Measurements from ENCODE around the gene ZFYVE28.
A peak's percentile ranks its signal among the peaks of the same experiment; 100 is the strongest.

The ZFYVE28 gene

DNA sequence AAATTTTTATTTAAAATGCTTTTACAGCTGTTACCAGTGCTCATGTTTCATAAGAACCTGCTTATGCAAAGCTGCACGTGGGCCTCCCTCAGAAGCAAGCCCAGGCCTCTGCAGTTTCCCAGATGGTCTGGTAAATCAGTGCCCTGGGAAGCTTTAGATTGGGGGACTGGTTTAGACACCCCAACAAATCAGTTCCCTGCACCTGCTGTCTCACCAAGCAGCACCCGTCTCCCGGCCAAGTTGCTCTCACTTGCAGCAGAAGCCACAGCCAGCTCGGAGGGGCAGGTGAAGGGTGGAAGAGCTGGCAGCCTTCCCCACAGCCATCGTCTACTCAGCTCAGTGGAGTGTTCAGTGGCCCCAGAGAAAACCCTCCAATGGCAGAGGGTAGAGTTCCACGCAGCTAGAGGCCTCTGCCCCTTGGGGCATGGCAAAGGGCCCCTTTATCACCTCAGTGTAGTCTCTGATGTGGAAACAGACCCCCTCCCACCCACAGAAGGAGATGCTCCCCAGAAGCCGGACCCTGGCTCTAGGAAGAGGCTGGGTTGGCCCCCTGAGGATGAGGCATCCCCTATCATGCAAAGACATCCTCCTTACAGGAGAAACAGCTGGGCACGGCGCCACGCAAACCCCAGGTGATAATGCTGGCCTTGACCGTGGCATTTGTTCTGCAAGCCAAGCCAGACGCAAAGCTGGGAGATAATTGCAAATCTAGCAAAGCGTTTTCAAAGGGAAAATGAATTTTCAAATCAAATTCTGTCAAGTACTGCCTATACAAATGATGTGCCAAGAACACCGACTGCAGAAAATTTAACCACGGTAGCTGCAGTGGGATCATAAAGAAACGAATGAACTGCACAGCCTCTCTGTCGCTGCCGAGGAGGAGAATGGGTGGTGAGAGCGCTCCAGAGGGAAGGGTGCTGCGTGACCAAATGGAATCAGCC, 51.9 kb downstream of the ZFYVE28 start:
- H3K27ac ChIP-seq (ENCODE audit: low read length), result no peak overlapping the region
- H3K36me3 ChIP-seq (ENCODE audit: control insufficient read depth in 1 of 2, insufficient read depth in 2 of 2, low read length in 2 of 2), result no peaks in the 10 kb centered on the region
- no peak overlapping the region for H3K4me3 ChIP-seq (ENCODE audit: low read depth in 1 of 2, low read length in 2 of 2)
- peaks cover 3 to 19% of the 10 kb centered on the region in 2 donors for H3K4me1 ChIP-seq (ENCODE audit: control insufficient read depth in 1 of 2, insufficient read depth in 2 of 2, low read length in 2 of 2)
- H3K9me3 ChIP-seq (ENCODE audit: control insufficient read depth in 1 of 2, low read length in 2 of 2), result peaks cover 0 to 9% of the 10 kb centered on the region in 2 donors
- H3K27me3 ChIP-seq (ENCODE audit: low read depth, low read length), result no peaks in the 10 kb centered on the region

GRCh38 chr4:2365913-2366210, 52.6 kb downstream of the ZFYVE28 start:
- no peaks in the 10 kb centered on the region for H3K36me3 ChIP-seq (ENCODE audit: control insufficient read depth in 1 of 2, insufficient read depth in 2 of 2, low read length in 2 of 2)
- H3K4me3 ChIP-seq (ENCODE audit: low read depth in 1 of 2, low read length in 2 of 2), result no peak overlapping the region
- H3K27ac ChIP-seq (ENCODE audit: low read length), result no peak overlapping the region
- peaks cover 3 to 19% of the 10 kb centered on the region in 2 donors for H3K4me1 ChIP-seq (ENCODE audit: control insufficient read depth in 1 of 2, insufficient read depth in 2 of 2, low read length in 2 of 2)
- H3K9me3 ChIP-seq (ENCODE audit: control insufficient read depth in 1 of 2, low read length in 2 of 2), result peaks cover 0 to 9% of the 10 kb centered on the region in 2 donors
- no peaks in the 10 kb centered on the region for H3K27me3 ChIP-seq (ENCODE audit: low read depth, low read length)

DNA sequence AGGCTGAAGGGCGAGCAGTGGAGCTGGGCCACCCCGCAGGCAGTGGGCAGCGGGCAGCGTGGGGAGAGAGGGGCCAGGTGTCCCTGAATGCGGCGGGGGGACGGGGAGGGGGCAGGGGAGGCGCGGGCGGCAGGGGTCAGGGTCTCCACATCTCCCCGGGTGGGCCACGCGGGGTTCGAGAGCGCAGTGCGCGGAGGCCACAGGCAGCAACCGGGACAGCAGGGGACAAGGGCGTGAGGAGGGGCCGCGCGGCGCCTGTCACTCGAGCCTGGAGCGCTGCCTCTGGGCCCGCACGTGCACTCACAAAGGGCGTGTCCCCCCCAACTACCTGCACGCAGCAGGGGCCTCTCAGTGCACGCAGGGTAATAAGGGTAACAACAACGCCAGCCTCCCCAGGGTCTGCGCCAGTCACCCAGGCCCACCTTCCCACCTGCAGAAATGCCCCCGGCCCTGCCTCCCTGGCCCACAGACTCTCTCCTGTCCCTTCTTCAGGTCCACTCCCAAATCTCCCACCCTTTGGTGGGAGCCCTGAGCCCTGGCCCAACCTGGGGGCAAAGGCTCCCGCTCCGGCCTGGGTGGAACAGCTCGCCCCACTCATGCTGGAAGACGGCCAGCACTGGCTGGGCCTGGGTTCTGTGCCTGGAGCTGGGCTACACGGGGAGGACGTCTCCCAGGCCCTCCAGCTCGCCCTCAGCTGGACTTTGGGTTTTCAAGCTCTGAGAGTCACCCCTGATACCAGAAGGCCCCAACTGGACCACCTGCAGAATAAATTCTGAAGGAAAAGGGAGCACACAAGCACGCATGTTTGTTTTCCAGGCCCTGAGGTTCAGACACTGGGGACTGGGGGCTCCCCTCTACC, 53.2 kb downstream of the ZFYVE28 start:
- no peaks in the 10 kb centered on the region for H3K27me3 ChIP-seq (ENCODE audit: low read depth, low read length)
- peak overlapping the region in 1 of 2 donors; percentile 71 for H3K4me3 ChIP-seq (ENCODE audit: low read depth in 1 of 2, low read length in 2 of 2)
- H3K27ac ChIP-seq (ENCODE audit: low read length), result no peak overlapping the region
- H3K9me3 ChIP-seq (ENCODE audit: control insufficient read depth in 1 of 2, low read length in 2 of 2), result peaks cover 0 to 9% of the 10 kb centered on the region in 2 donors
- peaks cover 3 to 19% of the 10 kb centered on the region in 2 donors for H3K4me1 ChIP-seq (ENCODE audit: control insufficient read depth in 1 of 2, insufficient read depth in 2 of 2, low read length in 2 of 2)
- no peaks in the 10 kb centered on the region for H3K36me3 ChIP-seq (ENCODE audit: control insufficient read depth in 1 of 2, insufficient read depth in 2 of 2, low read length in 2 of 2)

GRCh38 chr4:2364654-2365053, 53.8 kb downstream of the ZFYVE28 start:
- H3K36me3 ChIP-seq (ENCODE audit: control insufficient read depth in 1 of 2, insufficient read depth in 2 of 2, low read length in 2 of 2), result no peaks in the 10 kb centered on the region
- peaks cover 3 to 19% of the 10 kb centered on the region in 2 donors for H3K4me1 ChIP-seq (ENCODE audit: control insufficient read depth in 1 of 2, insufficient read depth in 2 of 2, low read length in 2 of 2)
- H3K27ac ChIP-seq (ENCODE audit: low read length), result no peak overlapping the region
- peaks cover 0 to 9% of the 10 kb centered on the region in 2 donors for H3K9me3 ChIP-seq (ENCODE audit: control insufficient read depth in 1 of 2, low read length in 2 of 2)
- H3K27me3 ChIP-seq (ENCODE audit: low read depth, low read length), result no peaks in the 10 kb centered on the region
- H3K4me3 ChIP-seq (ENCODE audit: low read depth in 1 of 2, low read length in 2 of 2), result peak overlapping the region; percentile 60 to 71

DNA sequence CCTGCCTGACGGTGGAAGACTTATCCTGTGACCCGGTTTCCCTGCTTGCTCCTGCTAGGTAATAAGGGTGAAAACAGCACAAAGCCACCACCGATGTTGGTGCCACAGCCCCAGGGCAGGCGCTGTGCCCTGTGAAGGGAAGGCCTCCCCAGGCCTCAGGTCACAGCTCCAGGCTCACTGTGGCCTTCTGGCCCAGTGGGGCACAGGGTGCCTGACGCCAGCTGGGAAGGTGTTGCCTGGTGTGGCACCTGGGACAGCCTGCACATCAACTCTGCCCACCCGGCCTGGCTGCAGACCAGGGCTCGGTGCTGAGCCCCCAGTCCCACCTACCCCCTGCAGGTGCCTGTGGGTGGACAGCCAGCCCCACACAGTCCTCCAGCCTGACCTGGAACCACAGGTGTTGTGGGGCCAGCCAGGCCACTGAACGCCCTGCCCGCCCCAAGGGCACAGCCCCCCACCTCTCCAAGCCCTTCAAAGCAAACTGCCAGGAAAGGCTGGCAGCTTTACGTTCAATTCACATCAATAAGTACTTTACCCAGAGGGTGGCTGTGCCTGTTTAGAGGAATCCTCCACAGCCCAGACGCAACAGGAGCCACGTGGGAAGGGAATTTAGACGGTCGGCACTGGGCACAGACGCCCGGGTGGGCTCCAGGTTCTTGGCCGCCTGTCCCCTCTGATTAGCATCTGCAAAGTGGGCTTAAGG, 54.3 kb downstream of the ZFYVE28 start:
- Histone ChIP-seq H3K36me3 (ENCODE audit: control insufficient read depth in 1 of 2, insufficient read depth in 2 of 2, low read length in 2 of 2) (no peaks in the 10 kb centered on the region), H3K27ac (ENCODE audit: low read length) (no peak overlapping the region), H3K27me3 (ENCODE audit: low read depth, low read length) (no peaks in the 10 kb centered on the region), H3K4me1 (ENCODE audit: control insufficient read depth in 1 of 2, insufficient read depth in 2 of 2, low read length in 2 of 2) (peaks cover 3 to 19% of the 10 kb centered on the region in 2 donors), H3K9me3 (ENCODE audit: control insufficient read depth in 1 of 2, low read length in 2 of 2) (peaks cover 0 to 6% of the 10 kb centered on the region in 2 donors), H3K4me3 (ENCODE audit: low read depth in 1 of 2, low read length in 2 of 2) (peak overlapping the region; percentile 60 to 71)

DNA sequence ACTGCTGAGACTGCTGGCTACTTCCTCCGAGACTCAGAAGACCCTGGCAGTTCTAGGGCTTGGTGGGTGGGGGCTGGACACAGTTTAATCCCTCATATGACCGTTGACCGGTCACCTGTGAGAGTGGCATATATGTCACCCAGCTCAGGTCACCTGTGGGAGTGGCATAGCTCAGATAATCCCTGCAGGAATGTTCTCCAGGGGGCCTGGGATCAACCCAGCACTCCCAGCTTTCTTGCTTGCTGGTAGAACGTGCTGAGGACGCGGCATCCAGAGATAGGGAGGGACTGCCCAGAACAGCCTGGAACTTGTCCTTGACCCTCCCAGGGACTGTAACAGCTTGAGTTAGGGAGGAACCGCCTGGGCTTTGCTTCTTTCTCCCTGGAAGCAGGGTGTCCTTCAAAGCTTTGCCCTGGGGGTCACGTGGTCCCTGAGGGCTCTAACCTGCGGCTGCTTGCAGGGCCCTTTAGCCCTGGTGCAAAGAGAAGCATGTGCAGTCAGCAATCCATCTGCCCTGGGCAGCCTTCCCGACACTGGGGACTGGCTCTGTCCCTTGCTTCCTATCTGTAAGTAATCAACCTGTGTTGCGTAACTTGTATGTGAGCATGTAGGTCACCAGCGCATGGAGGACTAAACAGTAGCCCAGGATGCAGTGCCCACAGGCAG, 55.3 kb downstream of the ZFYVE28 start:
- no peak overlapping the region for H3K27ac ChIP-seq (ENCODE audit: low read length)
- no peaks in the 10 kb centered on the region for H3K36me3 ChIP-seq (ENCODE audit: control insufficient read depth in 1 of 2, insufficient read depth in 2 of 2, low read length in 2 of 2)
- no peak overlapping the region for H3K4me3 ChIP-seq (ENCODE audit: low read depth in 1 of 2, low read length in 2 of 2)

GRCh38 chr4:2362266-2363055, 56.0 kb downstream of the ZFYVE28 start:
- peaks cover 3 to 19% of the 10 kb centered on the region in 2 donors for H3K4me1 ChIP-seq (ENCODE audit: control insufficient read depth in 1 of 2, insufficient read depth in 2 of 2, low read length in 2 of 2)
- H3K27me3 ChIP-seq (ENCODE audit: low read depth, low read length), result no peaks in the 10 kb centered on the region
- H3K27ac ChIP-seq (ENCODE audit: low read length), result no peak overlapping the region
- H3K36me3 ChIP-seq (ENCODE audit: control insufficient read depth in 1 of 2, insufficient read depth in 2 of 2, low read length in 2 of 2), result no peaks in the 10 kb centered on the region
- H3K4me3 ChIP-seq (ENCODE audit: low read depth in 1 of 2, low read length in 2 of 2), result no peak overlapping the region
- H3K9me3 ChIP-seq (ENCODE audit: control insufficient read depth in 1 of 2, low read length in 2 of 2), result no peaks in the 10 kb centered on the region

More for the DNA sequence above, 55.3 kb downstream of the ZFYVE28 start:
- Histone ChIP-seq H3K4me1 (ENCODE audit: control insufficient read depth in 1 of 2, insufficient read depth in 2 of 2, low read length in 2 of 2) (peaks cover 3 to 19% of the 10 kb centered on the region in 2 donors), H3K27me3 (ENCODE audit: low read depth, low read length) (no peaks in the 10 kb centered on the region), H3K9me3 (ENCODE audit: control insufficient read depth in 1 of 2, low read length in 2 of 2) (no peaks in the 10 kb centered on the region)

- Histone ChIP-seq H3K27ac (ENCODE audit: low read length) (no peak overlapping the region), H3K4me3 (ENCODE audit: low read depth in 1 of 2, low read length in 2 of 2) (no peak overlapping the region), H3K9me3 (ENCODE audit: control insufficient read depth in 1 of 2, low read length in 2 of 2) (no peaks in the 10 kb centered on the region), H3K36me3 (ENCODE audit: control insufficient read depth in 1 of 2, insufficient read depth in 2 of 2, low read length in 2 of 2) (no peaks in the 10 kb centered on the region), H3K27me3 (ENCODE audit: low read depth, low read length) (no peaks in the 10 kb centered on the region), H3K4me1 (ENCODE audit: control insufficient read depth in 1 of 2, insufficient read depth in 2 of 2, low read length in 2 of 2) (peaks cover 3 to 19% of the 10 kb centered on the region in 2 donors)
These were observed 56.8 kb downstream of the ZFYVE28 start for GRCh38 chr4:2361366-2362265.

GRCh38 chr4:2360396-2360730, 58.1 kb downstream of the ZFYVE28 start:
- Histone ChIP-seq H3K9me3 (ENCODE audit: control insufficient read depth in 1 of 2, low read length in 2 of 2) (no peaks in the 10 kb centered on the region), H3K4me3 (ENCODE audit: low read depth in 1 of 2, low read length in 2 of 2) (no peak overlapping the region), H3K27ac (ENCODE audit: low read length) (no peak overlapping the region), H3K4me1 (ENCODE audit: control insufficient read depth in 1 of 2, insufficient read depth in 2 of 2, low read length in 2 of 2) (peaks cover 3 to 17% of the 10 kb centered on the region in 2 donors), H3K36me3 (ENCODE audit: control insufficient read depth in 1 of 2, insufficient read depth in 2 of 2, low read length in 2 of 2) (no peaks in the 10 kb centered on the region), H3K27me3 (ENCODE audit: low read depth, low read length) (no peaks in the 10 kb centered on the region)
